ENCODE data around the gene DTHD1. TPM values are rescaled to one million over a fixed set of nuclear protein-coding genes. Genes with fewer than 3 reads are reported as not detected.

Gene DTHD1
- total and polyA plus RNA-seq, 2 of the 8 experiments (the other 6 are each of a cell fraction or from before 2014, with no cell fraction given): not detected

- CTCF ChIA-PET (ENCODE audit: partially characterized antibody): interaction anchor here (0.6 to 1.6 kb wide), 3 partner anchors 10 to 562 kb away, joined by 4 read pairs; no protein-coding TSS in a partner anchor
- FAIRE-seq: no peak
- H2BK20ac ChIP-seq (ENCODE audit: low read length): no peak overlapping the region
These were observed 62.2 kb downstream of the DTHD1 start for GRCh38 chr4:36343501-36344175.

More at GRCh38 chr4:36343501-36344175, 62.2 kb downstream of the DTHD1 start:
- Histone ChIP-seq H2AK5ac (ENCODE audit: low read depth, low read length) (no peak overlapping the region), H3K14ac (ENCODE audit: insufficient read length) (no peak overlapping the region), H2BK15ac (ENCODE audit: low read length) (no peak overlapping the region), H2AFZ (ENCODE audit: low read length) (no peak overlapping the region), H3K9ac (replicated peaks in 1 of 4; ENCODE audit: extremely low read depth in 1 of 4, low read depth in 3 of 4, low read length in 3 of 4) (no peak overlapping the region), H3K27me3 (replicated peaks in 1 of 4; ENCODE audit: control insufficient read depth in 3 of 4, extremely low read depth in 1 of 4, insufficient read depth in 3 of 4, low read length in 3 of 4) (no peaks in the 10 kb centered on the region), H3K23me2 (ENCODE audit: low read depth, low read length) (peaks cover 2% of the 10 kb centered on the region; the same call in 1 of the 2 replicates), H4K8ac (ENCODE audit: extremely low read depth, insufficient read depth, low read length) (no peak overlapping the region), H3K4me3 (ENCODE audit: extremely low read depth in 1 of 4, insufficient read depth in 2 of 4, low read depth in 3 of 4, low read length in 4 of 4) (no peak overlapping the region), H3K36me3 (ENCODE audit: control insufficient read depth in 2 of 4, insufficient read depth in 4 of 4, low read length in 3 of 4) (no peaks in the 10 kb centered on the region), H3K79me1 (ENCODE audit: low read depth, low read length) (no peaks in the 10 kb centered on the region), H3K23ac (ENCODE audit: insufficient read length) (no peak overlapping the region), H3K9me3 (ENCODE audit: insufficient read depth in 2 of 2, low read depth in 1 of 2, low read length in 1 of 2) (no peaks in the 10 kb centered on the region), H3K79me2 (ENCODE audit: control insufficient read depth in 1 of 2, insufficient read depth in 2 of 2, low read length in 2 of 2) (no peaks in the 10 kb centered on the region), H4K5ac (ENCODE audit: insufficient read length, low read depth, low read length) (no peak overlapping the region), H3K56ac (replicated peaks; ENCODE audit: insufficient read length, low read depth, low read length) (no peak overlapping the region), H3K4me1 (replicated peaks in 1 of 4; ENCODE audit: control insufficient read depth in 3 of 4, insufficient read depth in 4 of 4, low read length in 3 of 4) (no peaks in the 10 kb centered on the region), H4K20me1 (replicated peaks in 1 of 2; ENCODE audit: control insufficient read depth in 1 of 2, insufficient read depth in 2 of 2, low read length in 2 of 2) (no peaks in the 10 kb centered on the region), H3K18ac (ENCODE audit: extremely low read depth, low read length) (no peak overlapping the region), H2BK120ac (replicated peaks; ENCODE audit: low read depth, low read length) (no peak overlapping the region), H3K4me2 (ENCODE audit: insufficient read depth in 1 of 2, low read depth in 2 of 2, low read length in 2 of 2) (no peak overlapping the region), H3K4ac (replicated peaks; ENCODE audit: insufficient read length, low read depth, low read length) (no peak overlapping the region), H3K27ac (ENCODE audit: low read depth, low read length) (no peak overlapping the region), H4K91ac (replicated peaks; ENCODE audit: insufficient read length, low read length) (no peak overlapping the region), H2BK12ac (ENCODE audit: low read depth, low read length) (no peak overlapping the region), H2BK5ac (ENCODE audit: low read depth, low read length) (no peak overlapping the region)
- DNase-seq (ENCODE audit: low read depth in 1 of 2, low spot score in 2 of 2): no peak
- 97% methylated on average over 12 of the region's 12 CpGs; no CpG with 5 or more reads in 1 of the 2 experiments for WGBS, 2 experiments (ENCODE audit: extremely low coverage in 1 of 2, insufficient coverage in 1 of 2, insufficient read length in 1 of 2, insufficient replicate concordance in 2 of 2, low coverage in 1 of 2, low lambda C conversion rate in 2 of 2, missing lambda C conversion rate in 1 of 2)
- POLR2A ChIA-PET (ENCODE audit: partially characterized antibody): no interaction called here
